ENCODE measurements around the gene ACTG1.

The ACTG1 gene

DNA sequence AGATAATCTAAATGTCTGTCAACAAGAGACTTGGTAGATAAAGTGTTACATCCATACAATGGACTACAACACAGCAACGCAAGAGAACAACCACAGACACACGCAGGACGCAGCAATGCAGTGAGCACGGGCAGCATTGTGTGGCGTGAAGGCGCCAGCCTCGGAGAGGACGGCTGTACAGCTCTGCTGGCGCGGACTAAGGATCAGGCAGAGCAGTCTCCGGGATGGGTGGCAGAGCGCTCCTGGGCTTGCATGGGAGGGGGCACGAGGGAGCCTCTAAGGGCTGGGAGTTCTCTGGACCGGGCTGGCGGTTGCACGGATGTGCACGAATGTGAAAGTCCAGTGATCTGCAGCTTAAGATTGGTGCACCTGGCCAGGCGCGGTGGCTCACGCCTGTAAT lies 34.5 kb downstream of the ACTG1 start:
- DNase-seq: no peak

- DNase-seq: no peak
Measured at GRCh38 chr17:81477173-81477572, 35.4 kb downstream of the ACTG1 start.

DNA sequence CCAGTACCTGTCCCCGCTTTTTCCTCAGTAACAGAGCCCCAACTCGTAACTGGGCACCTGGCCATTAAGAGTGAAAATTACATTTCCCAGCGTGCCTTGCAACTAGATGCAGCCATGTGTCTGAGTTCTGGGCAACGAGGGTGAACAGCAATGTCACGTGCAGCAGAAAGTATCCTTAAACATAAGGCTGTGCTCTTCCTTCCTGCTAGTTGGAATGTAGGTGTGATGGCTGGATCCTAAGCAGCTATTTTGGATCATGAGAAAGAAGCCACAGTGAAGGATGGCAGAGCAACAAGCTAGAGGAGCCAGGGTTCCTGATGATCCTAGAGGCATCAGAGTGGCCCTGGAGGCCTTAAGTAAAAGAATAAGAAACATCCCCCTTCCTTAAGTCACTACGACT lies 36.0 kb downstream of the ACTG1 start:
- DNase-seq: no peak

DNA sequence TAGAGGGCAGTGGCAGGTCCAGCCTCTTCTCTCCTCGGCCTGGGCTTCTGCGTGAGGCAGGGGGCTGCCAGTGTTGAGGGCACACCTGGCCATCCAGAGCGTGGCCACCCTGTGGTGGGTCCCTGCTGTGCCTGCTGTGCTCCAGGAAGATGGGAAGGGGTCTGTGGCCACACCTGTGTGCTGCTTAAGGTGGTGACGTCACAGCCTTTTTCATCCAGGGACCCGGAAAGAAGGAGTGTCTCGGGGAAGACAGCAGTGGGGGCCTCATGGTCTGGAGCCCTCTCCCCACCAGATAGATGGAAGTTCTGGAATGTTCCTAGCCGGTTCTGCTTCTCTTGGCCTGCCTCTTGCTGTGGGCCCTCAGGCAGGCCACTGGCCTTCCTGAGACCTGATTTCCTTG lies 36.5 kb downstream of the ACTG1 start:
- DNase-seq: no peak

DNA sequence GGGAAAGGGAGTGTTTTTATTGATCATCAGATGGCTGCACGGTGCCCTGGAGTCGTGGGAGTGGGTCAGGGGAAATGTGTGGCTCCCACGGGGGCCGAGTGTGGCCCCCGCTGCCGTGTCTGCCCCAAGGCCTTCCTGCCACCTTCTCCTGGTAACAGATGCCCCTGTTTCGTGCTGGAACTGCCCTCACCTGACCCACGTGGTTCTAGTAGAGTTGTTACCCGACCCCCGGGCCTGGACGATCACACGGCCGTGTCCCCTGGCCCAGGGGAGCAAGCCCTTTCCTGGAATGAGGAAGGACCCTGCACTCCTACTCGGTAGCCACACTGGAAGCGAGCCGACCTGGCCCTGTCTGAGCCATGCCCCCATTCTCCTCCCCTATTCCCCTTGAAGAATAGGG lies 37.6 kb downstream of the ACTG1 start:
- no peak for DNase-seq

GRCh38 chr17:81473019-81473418 lies 39.6 kb downstream of the ACTG1 start:
- DNase-seq: no peak

DNA sequence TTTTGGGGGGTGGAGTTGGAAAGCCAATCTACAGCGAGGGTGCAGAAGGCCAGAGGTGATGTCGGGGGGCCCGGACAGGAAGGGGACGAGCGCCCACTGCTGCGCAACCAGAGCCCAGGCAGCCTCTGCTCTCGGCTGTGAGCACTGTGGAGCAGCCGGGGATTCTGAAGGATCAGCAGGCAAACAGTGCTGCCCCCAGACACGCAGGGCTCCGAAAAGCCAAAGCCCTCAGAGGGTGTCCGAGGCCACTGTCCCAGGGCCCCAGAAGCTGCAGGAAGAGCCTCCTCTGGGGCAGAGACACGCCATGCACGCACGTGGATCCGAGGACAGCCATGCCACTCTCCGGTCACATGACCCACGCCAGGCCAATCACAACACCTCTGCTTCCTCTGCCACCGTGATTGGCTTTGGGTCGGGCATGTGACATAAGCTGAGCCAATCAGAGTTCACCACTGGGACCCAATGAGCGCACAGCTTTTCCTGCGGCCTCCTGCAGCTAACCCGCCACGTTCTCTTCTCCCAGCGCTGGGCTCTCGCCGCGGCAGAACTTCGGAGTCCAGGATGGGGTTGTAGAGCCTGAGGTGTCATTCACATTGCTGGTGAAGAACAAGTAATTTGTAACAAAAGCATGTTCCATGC lies 40.7 kb downstream of the ACTG1 start:
- no peak for DNase-seq

- no peak for DNase-seq
Measured at GRCh38 chr17:81470944-81471817, 41.4 kb downstream of the ACTG1 start.

GRCh38 chr17:81470270-81470943 lies 42.2 kb downstream of the ACTG1 start:
- DNase-seq: no peak

GRCh38 chr17:81469266-81469665 lies 43.3 kb downstream of the ACTG1 start:
- DNase-seq: no peak

DNA sequence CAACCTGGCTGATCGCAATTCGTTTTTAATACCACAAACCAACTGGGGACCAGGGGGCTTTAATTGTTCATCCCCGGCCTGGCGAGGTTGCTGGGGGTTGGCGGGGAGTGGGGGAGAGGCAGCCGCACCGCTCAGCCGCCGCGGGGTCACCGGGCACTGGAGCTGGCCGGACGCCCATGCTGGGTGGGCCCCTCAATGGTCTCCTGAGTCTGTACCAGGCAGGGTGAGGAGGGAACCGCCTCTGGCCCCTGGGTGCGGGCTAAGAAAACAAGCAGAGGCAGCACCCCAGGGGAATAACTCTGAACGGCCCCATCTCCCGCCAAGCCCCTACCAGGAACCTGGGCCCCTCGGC lies 43.9 kb downstream of the ACTG1 start:
- DNase-seq: no peak

DNA sequence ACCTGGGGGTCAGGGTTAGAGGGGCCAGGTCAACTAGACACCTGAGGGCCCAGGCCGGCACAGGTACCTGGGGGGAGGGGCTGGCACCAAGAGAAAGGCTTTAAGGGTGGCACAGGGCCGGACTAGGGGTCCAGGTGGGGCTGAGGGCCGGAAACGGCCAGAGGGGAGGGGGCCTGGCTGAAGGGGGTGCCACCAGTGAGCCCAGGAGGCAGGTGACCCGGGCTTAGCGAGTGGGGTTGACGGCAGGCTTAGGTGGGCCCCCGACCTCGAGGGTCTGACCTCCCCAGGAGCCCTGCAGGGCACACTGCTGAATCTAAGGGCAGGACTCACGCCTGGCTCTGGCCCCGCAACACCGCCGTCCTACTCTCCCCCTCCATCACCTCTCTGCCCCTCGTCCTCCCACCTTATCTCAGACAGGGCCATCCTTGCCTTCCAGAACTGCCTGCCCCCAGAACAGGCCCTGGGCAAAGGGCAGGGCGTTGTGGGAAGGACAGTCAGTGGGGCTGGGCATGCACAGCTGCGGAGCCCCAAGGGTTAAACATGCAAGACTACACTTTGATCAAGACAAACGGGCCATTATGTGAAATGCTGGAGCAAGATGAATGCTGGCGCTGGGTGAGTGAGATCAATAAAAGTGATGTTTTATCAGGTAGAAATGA lies 44.4 kb downstream of the ACTG1 start:
- no peak for DNase-seq

DNA sequence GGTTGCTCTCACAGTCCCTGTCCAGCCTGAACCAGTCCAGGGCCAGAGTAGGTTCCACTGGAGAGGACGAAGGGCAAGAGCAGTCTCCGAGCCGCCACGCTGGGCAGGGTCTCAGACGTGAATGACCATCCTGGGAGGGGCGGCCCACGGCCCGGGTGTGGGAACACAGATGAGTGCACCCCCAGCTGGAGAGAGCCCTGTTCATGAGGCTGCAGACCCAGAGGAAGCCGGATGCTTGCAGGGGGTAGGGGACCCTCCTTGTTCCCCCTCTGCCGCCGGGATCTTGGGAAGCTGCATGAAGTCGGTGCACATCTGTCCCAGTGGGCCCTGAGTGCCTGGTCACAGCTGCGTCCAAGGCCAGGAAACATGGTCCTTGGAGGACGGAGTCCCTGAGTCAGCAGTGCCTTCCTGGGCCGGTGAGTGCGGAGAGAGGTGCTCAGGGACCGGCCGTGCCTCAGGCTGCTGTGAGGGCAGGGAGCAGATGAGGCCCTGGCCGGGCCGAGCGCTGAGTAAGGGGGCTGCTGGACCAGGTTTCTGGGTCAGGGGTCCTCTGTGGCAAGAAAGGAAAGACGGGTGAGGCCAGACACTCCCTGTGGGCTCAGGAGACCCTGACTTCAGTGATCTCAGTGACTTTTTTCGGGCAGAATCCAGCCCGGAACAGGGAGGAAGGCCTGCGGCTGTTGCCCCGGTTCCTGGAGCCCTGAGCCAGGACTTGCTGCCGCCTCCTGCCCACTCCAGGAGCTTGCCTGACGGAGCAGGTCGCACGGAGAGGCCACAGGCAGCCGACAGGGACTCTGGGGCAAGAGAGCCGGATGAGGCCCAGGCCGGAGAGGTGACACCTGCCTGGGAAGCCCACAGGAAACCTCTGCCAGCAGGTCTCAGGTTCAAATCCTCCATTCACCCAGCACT lies 45.8 kb downstream of the ACTG1 start:
- no peak for DNase-seq

GRCh38 chr17:81465910-81466309 lies 46.7 kb downstream of the ACTG1 start:
- DNase-seq: no peak

DNA sequence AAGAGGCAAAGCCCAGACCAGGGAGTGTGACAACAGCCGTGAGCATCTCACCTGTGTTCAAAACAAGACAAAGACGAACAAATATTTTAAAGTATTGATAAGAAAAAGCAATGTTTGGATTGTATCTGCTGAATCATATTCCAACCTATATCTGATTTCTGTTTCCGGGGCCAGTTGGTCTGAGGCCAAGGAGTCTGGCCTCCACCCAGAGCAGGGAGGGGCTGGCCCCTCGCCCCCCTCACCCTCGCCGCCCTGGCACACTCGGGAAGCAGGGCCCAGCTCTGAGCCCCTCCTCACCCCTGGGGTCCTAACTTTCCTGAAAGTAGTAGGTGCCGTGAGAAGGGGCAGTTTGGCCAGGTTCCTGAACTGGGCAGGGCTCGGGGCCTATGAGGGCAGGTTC lies 48.0 kb downstream of the ACTG1 start:
- DNase-seq: no peak

DNA sequence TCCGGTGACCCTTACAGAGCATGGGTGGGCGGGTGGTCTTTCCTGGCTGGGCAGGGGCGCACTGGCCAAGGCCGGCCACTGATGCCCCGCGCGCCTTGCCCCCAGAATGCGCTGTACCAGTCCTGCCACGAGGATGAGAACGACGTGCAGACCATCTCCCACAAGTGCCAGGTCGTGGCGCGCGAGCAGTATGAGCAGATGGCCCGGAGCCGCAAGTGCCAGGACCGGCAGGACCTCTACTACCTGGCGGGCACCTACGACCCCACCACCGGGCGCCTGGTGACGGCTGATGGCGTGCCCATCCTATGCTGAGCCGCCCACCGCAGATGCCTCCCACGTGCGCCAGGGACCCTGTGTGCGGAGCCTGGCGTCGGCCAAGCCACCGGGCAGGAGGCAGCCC lies 49.1 kb downstream of the ACTG1 start:
- DNase-seq: no peak

DNA sequence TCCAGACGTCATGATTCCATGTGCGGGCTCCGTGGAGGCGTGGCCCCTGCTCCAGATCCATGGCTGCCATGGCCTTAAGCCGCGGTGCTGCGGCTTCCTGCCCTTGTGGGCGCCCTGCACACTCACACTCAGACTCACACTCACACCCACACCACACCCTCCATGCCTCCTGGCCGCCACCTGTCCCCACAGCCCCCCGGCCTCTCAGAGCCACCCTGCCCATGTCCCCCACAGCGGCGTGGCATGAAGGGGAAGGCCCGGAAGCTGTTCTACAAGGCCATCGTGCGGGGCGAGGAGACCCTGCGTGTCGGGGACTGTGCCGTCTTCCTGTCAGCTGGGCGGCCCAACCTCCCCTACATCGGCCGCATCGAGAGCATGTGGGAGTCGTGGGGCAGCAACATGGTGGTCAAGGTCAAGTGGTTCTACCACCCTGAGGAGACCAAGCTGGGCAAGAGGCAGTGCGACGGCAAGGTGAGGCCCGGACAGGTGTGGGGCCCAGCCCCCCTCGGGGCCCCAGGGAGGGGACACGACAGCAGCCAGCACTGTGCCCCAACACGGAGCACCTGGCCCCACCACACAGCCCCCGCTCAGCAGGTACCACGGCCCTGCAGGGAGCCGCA lies 50.0 kb downstream of the ACTG1 start:
- no peak for DNase-seq

DNA sequence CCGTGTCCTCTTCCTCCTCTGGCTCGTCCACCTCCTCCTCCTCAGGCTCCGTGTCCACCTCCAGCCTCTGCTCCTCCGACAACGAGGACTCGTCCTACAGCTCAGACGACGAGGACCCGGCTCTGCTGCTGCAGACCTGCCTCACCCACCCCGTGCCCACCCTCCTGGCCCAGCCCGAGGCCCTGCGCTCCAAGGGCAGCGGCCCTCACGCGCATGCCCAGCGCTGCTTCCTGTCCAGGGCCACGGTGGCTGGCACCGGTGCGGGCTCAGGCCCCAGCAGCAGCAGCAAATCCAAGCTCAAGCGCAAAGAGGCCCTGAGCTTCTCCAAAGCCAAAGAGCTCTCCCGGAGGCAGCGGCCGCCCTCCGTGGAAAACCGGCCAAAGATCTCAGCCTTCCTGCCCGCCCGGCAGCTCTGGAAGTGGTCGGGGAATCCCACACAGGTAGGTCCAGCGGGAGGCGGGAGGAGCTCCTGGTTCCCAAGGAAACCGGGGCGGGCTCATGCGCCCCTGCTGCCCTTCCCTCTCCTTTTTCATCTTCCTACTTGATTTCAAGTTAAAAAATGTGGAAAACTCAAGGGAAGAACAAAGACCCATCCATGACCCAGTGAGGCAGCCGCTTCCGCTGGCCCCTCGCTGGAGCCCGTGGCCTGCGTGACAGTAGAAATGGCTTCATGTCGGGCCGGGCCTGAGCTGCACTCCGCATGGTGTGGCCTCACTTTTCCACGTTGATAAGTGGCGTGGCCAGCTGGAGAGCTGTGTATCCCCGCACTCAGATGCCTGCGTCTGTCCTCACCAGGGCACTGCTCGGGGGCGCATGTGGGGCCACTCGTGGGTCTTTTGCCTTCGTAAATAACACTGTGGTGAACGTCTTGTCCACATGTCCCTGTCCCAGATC lies 50.7 kb downstream of the ACTG1 start:
- DNase-seq: no peak

GRCh38 chr17:81460856-81461460 lies 51.6 kb downstream of the ACTG1 start:
- no peak for DNase-seq
